Stimulated activated CD8-positive, alpha-beta memory T cell treated with anti-CD3 and anti-CD28 coated beads, Interleukin-15, amount 100 ng/mL, for 1 hour (primary cell): ENCODE measurements around the gene CERS6.

Experiments
- DNase-seq: peaks from one replicate; pipeline ENCODE4 v3.0.0-alpha.2; 2020; ENCODE audit warnings: low read depth

CERS6 gene

GRCh38 chr2:168443818-168444217, 12.3 kb upstream of the CERS6 start:
- DNase-seq = no peak

- DNase-seq = no peak
Measured at GRCh38 chr2:168445960-168446359, 10.1 kb upstream of the CERS6 start.

- no peak for DNase-seq
Measured at GRCh38 chr2:168448980-168449379, 7.1 kb upstream of the CERS6 start.

- no peak for DNase-seq
Measured at GRCh38 chr2:168449419-168449818, 6.7 kb upstream of the CERS6 start.

- no peak for DNase-seq
Measured at GRCh38 chr2:168450171-168450570, 5.9 kb upstream of the CERS6 start.

- DNase-seq = no peak
Measured at GRCh38 chr2:168450732-168451131, 5.3 kb upstream of the CERS6 start.

- no peak for DNase-seq
Measured at GRCh38 chr2:168452781-168453180, 3.3 kb upstream of the CERS6 start.

GRCh38 chr2:168453404-168453803, 2.7 kb upstream of the CERS6 start:
- no peak for DNase-seq

- DNase-seq = no peak
Measured at GRCh38 chr2:168454737-168455644, 1.1 kb upstream of the CERS6 start.

GRCh38 chr2:168456521-168457189, 583 bp downstream of the CERS6 start:
- DNase-seq = no peak

- no peak for DNase-seq
Measured at GRCh38 chr2:168457190-168457895, 1.3 kb downstream of the CERS6 start.

GRCh38 chr2:168458139-168458538, 2.1 kb downstream of the CERS6 start:
- DNase-seq = no peak

GRCh38 chr2:168459256-168459655, 3.2 kb downstream of the CERS6 start:
- DNase-seq = no peak

GRCh38 chr2:168460571-168460970, 4.5 kb downstream of the CERS6 start:
- DNase-seq = no peak

GRCh38 chr2:168461178-168461941, 5.3 kb downstream of the CERS6 start:
- no peak for DNase-seq

- no peak for DNase-seq
Measured at GRCh38 chr2:168461942-168462331, 5.9 kb downstream of the CERS6 start.

- no peak for DNase-seq
Measured at GRCh38 chr2:168462543-168463045, 6.5 kb downstream of the CERS6 start.

- DNase-seq = no peak
Measured at GRCh38 chr2:168465594-168465993, 9.5 kb downstream of the CERS6 start.

GRCh38 chr2:168466190-168466737, 10.2 kb downstream of the CERS6 start:
- no peak for DNase-seq

- DNase-seq = no peak
Measured at GRCh38 chr2:168466834-168467565, 10.9 kb downstream of the CERS6 start.

GRCh38 chr2:168467729-168468128, 11.7 kb downstream of the CERS6 start:
- DNase-seq = no peak
